ENCODE measurements around the gene CDHR1. TPM values are rescaled to one million over a fixed set of nuclear protein-coding genes. Genes with fewer than 3 reads are reported as not detected.

Gene CDHR1
- total and polyA plus RNA-seq, 7 donors = 0.03 to 0.37 TPM; not detected in 5

- no peak for DNase-seq
Observed at GRCh38 chr10:84216834-84217233, 22.5 kb downstream of the CDHR1 start.

GRCh38 chr10:84217746-84218145, 23.4 kb downstream of the CDHR1 start:
- H3K4me1 ChIP-seq = no peaks in the 10 kb centered on the region
- no peak overlapping the region for H3K4me3 ChIP-seq
- no peak for DNase-seq
- no peak for ATAC-seq
- 37 to 49% (median 38%) methylated on average over 4 of the region's 4 CpGs for WGBS, 3 donors
- no peak overlapping the region for H3K27ac ChIP-seq
- no peaks in the 10 kb centered on the region for H3K9me3 ChIP-seq
- intact Hi-C loops (cut with DNase I) = no loop called here
- no peaks in the 10 kb centered on the region for H3K36me3 ChIP-seq (ENCODE audit: insufficient read depth in 1 of 2, low read depth in 1 of 2)
- no peak for TF ChIP-seq CTCF (IDR thresholded peaks at IDR 0.05)
- H3K27me3 ChIP-seq (ENCODE audit: insufficient read depth in 3 of 3, low read length in 2 of 3) = peaks cover 0 to 6% (median 0%) of the 10 kb centered on the region in 3 donors

More at GRCh38 chr10:84216834-84217233, 22.5 kb downstream of the CDHR1 start:
- ATAC-seq = no peak
- intact Hi-C loops (cut with DNase I) = no loop called here
- 78 to 85% (median 80%) methylated on average over 9 of the region's 9 CpGs for WGBS, 3 donors
- Histone ChIP-seq H3K27ac (no peak overlapping the region), H3K27me3 (ENCODE audit: insufficient read depth in 3 of 3, low read length in 2 of 3) (peaks cover 0 to 3% (median 0%) of the 10 kb centered on the region in 3 donors), H3K36me3 (ENCODE audit: insufficient read depth in 1 of 2, low read depth in 1 of 2) (no peaks in the 10 kb centered on the region), H3K4me1 (no peaks in the 10 kb centered on the region), H3K9me3 (no peaks in the 10 kb centered on the region), H3K4me3 (no peak overlapping the region)
- no peak for TF ChIP-seq CTCF (IDR thresholded peaks at IDR 0.05)

- ATAC-seq (no peak), DNase-seq (no peak)
- Histone ChIP-seq H3K9me3 (no peaks in the 10 kb centered on the region), H3K27ac (no peak overlapping the region), H3K27me3 (ENCODE audit: insufficient read depth in 3 of 3, low read length in 2 of 3) (peaks cover 0 to 3% (median 0%) of the 10 kb centered on the region in 3 donors), H3K4me1 (no peaks in the 10 kb centered on the region), H3K36me3 (ENCODE audit: insufficient read depth in 1 of 2, low read depth in 1 of 2) (no peaks in the 10 kb centered on the region), H3K4me3 (no peak overlapping the region)
- TF ChIP-seq CTCF (IDR thresholded peaks at IDR 0.05) = no peak
- intact Hi-C loops (cut with DNase I) = no loop called here
- WGBS, 3 donors = 69 to 83% (median 73%) methylated on average over 8 of the region's 8 CpGs
Observed at GRCh38 chr10:84221916-84222315, 27.6 kb downstream of the CDHR1 start.

- no peak for TF ChIP-seq CTCF (IDR thresholded peaks at IDR 0.05)
- ATAC-seq = no peak
- Histone ChIP-seq H3K27me3 (ENCODE audit: insufficient read depth in 3 of 3, low read length in 2 of 3) (peaks cover 0 to 3% (median 0%) of the 10 kb centered on the region in 3 donors), H3K36me3 (ENCODE audit: insufficient read depth in 1 of 2, low read depth in 1 of 2) (no peaks in the 10 kb centered on the region), H3K27ac (no peak overlapping the region), H3K4me1 (no peaks in the 10 kb centered on the region), H3K9me3 (no peaks in the 10 kb centered on the region), H3K4me3 (no peak overlapping the region)
- whole genome bisulfite sequencing, 3 donors = 45 to 49% (median 48%) methylated on average over 6 of the region's 6 CpGs
- intact Hi-C loops (cut with DNase I) = no loop called here
- no peak for DNase-seq
Observed at GRCh38 chr10:84224411-84225028, 30.2 kb downstream of the CDHR1 start.
